PFSK-1 (cell line): ENCODE measurements around the gene SP2.

ENCODE experiments used
- FOXP2 ChIP-seq: optimal IDR thresholded peaks from 2 replicates; pipeline ENCODE3; 2011; ENCODE audit warnings: borderline replicate concordance, control low read depth, inconsistent platforms; ENCODE audit not compliant: insufficient read depth; ENCODE audit errors: extremely low read length, extremely low read depth
- SIN3A ChIP-seq: IDR thresholded peaks from 2 replicates; pipeline ENCODE4 v1.6.1; 2012; ENCODE audit warnings: mild to moderate bottlenecking, low read length, moderate library complexity, borderline replicate concordance; ENCODE audit not compliant: insufficient read depth

- TF ChIP-seq FOXP2 (no peak), SIN3A (no peak)
These were observed 19.9 kb downstream of the SP2 start for GRCh38 chr17:47915776-47916398.
